C4-2B (cell line): ENCODE data around the gene KLHL36.
"Not testable (repeated sequence)": the region's sequence is repeated elsewhere in the genome, so short reads cannot be mapped to it uniquely, and the experiment has no call there.

ENCODE experiments used
- CTCF ChIP-seq: fragments of 450-650 bp; conservative IDR thresholded peaks from 2 replicates; pipeline ENCODE4 v1.5.1; 2017; ENCODE audit warnings: mild to moderate bottlenecking
- ZFX ChIP-seq: fragments of 450-650 bp; IDR thresholded peaks from 2 replicates; pipeline ENCODE4 v1.6.1; 2017

- not testable (repeated sequence) for TF ChIP-seq CTCF, ZFX
These were observed 39.9 kb downstream of the KLHL36 start for GRCh38 chr16:84688163-84688562.
